Parathyroid adenoma (tissue), 2 donors: ENCODE measurements around the gene NBEAL1.
"Not testable (repeated sequence)": the region's sequence is repeated elsewhere in the genome, so short reads cannot be mapped to it uniquely, and the experiment has no call there.

Experiments used
- H2AFZ ChIP-seq: fragments of 300-600 bp; sonication (generic); one replicate; pipeline ENCODE4 v1.7.0; 2017; ENCODE audit warnings: antibody characterized with exemption, mild to moderate bottlenecking
- H3K27ac ChIP-seq: fragments of 300-600 bp; sonication (generic); one replicate; pipeline ENCODE4 v1.7.0; 2017
- H3K27me3 ChIP-seq: fragments of 300-600 bp; sonication (generic); one replicate; pipeline ENCODE4 v1.7.0; 2017; ENCODE audit warnings: low read length; ENCODE audit not compliant: control insufficient read depth, insufficient read depth
- H3K36me3 ChIP-seq: fragments of 300-600 bp; sonication (generic); one replicate; pipeline ENCODE4 v1.7.0; 2017; ENCODE audit warnings: low read length; ENCODE audit not compliant: control insufficient read depth, insufficient read depth
- H3K4me1 ChIP-seq: fragments of 300-600 bp; sonication (generic); one replicate; pipeline ENCODE4 v1.7.0; 2017; ENCODE audit warnings: control low read depth
- H3K4me2 ChIP-seq: fragments of 300-600 bp; sonication (generic); one replicate; pipeline ENCODE4 v1.7.0; 2017; ENCODE audit warnings: low read length
- H3K4me3 ChIP-seq: fragments of 300-600 bp; sonication (generic); one replicate; pipeline ENCODE4 v1.7.0; 2017; ENCODE audit warnings: low read depth, low read length
- H3K79me2 ChIP-seq: fragments of 300-600 bp; sonication (generic); one replicate; pipeline ENCODE4 v1.7.0; 2017; ENCODE audit warnings: control low read depth
- H3K9ac ChIP-seq: fragments of 300-600 bp; sonication (generic); one replicate; pipeline ENCODE4 v1.7.0; 2017; ENCODE audit warnings: mild to moderate bottlenecking
- H3K9me3 ChIP-seq: fragments of 300-600 bp; sonication (generic); one replicate; pipeline ENCODE4 v1.7.0; 2017; ENCODE audit warnings: low read length; ENCODE audit not compliant: control insufficient read depth
- TF ChIP-seq, protein P1 (sequence below): fragments of 300-600 bp; sonication (generic); IDR thresholded peaks from one replicate; pipeline ENCODE4 v1.7.0; 2017; ENCODE audit warnings: antibody characterized with exemption, mild to moderate bottlenecking
- donor health status: primary hyperparathyroidism.

NBEAL1 gene

DNA sequence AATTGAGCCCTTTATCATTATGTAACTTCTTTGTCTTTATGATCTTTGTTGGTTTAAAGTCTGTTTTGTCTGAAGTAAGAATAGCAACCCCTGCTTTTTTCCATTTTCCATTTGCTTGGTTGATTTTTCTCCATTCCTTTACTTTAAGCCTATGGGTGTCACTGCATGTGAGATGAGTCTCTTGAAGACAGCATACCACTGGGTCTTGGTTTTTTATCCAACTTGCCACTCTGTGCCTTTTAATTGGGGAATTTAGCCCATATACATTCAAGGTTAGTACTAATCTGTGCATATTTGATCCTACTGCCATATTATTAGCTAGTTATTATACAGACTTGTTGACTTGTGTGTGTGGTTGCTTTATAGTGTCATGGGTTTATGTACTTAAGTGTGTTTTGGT lies 89.6 kb downstream of the NBEAL1 start:
- H2AFZ ChIP-seq: no peak overlapping the region
- peaks cover 4% of the 10 kb centered on the region for H3K9me3 ChIP-seq
- TF ChIP-seq, protein P1, sequence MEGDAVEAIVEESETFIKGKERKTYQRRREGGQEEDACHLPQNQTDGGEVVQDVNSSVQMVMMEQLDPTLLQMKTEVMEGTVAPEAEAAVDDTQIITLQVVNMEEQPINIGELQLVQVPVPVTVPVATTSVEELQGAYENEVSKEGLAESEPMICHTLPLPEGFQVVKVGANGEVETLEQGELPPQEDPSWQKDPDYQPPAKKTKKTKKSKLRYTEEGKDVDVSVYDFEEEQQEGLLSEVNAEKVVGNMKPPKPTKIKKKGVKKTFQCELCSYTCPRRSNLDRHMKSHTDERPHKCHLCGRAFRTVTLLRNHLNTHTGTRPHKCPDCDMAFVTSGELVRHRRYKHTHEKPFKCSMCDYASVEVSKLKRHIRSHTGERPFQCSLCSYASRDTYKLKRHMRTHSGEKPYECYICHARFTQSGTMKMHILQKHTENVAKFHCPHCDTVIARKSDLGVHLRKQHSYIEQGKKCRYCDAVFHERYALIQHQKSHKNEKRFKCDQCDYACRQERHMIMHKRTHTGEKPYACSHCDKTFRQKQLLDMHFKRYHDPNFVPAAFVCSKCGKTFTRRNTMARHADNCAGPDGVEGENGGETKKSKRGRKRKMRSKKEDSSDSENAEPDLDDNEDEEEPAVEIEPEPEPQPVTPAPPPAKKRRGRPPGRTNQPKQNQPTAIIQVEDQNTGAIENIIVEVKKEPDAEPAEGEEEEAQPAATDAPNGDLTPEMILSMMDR: no peak
- no peak overlapping the region for H3K4me2 ChIP-seq
- H3K27ac ChIP-seq: no peak overlapping the region
- no peak overlapping the region for H3K4me3 ChIP-seq
- H3K36me3 ChIP-seq: no peaks in the 10 kb centered on the region
- no peak overlapping the region for H3K9ac ChIP-seq
- H3K4me1 ChIP-seq: no peaks in the 10 kb centered on the region
- H3K27me3 ChIP-seq: no peaks in the 10 kb centered on the region
- peaks cover 7% of the 10 kb centered on the region for H3K79me2 ChIP-seq

DNA sequence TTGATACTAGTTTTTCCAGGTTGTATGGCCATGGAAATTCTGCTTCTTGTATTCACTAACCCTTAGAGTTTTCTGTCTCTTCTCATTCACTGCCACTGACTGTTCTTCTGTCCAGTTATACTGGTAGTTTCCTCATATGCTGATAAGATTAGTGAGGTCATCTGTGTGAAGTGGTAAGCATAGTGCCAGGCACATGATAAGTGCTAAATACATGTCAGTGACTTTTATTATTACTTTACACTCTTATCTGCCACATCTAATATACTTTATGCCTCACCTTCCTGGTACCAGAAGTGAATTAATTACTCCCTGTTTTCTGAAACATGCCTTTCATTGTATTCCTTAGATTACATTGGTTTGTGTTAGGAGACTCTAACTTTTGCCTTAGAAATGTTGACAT lies 91.3 kb downstream of the NBEAL1 start:
- Histone ChIP-seq H3K27ac (no peak overlapping the region), H3K27me3 (no peaks in the 10 kb centered on the region), H3K36me3 (no peaks in the 10 kb centered on the region), H3K9ac (no peak overlapping the region), H3K4me1 (no peaks in the 10 kb centered on the region), H3K79me2 (peaks cover 7% of the 10 kb centered on the region), H2AFZ (no peak overlapping the region), H3K4me3 (no peak overlapping the region), H3K4me2 (no peak overlapping the region), H3K9me3 (peaks cover 4% of the 10 kb centered on the region)
- TF ChIP-seq, protein P1: no peak

DNA sequence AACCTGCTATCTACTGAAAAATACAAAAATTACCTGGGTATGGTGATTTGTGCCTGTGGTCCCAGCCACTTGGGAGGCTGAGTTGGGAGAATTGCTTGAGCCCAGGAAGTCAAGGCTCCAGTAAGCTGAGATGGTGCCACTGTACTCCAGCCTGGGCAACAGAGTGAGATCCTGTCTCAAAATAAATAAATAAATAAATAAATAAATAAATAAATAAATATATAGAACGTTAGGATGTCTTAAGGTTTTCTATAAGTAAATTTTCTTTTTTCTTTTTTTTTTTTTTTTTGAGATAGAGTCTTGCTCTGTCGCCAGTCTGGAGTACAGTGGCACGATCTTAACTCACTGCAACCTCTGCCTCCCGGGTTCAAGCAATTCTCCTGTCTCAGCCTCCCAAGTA lies 95.8 kb downstream of the NBEAL1 start:
- H3K27me3 ChIP-seq, H3K4me1 ChIP-seq, H3K36me3 ChIP-seq, H3K4me2 ChIP-seq, H3K4me3 ChIP-seq, H3K27ac ChIP-seq, H2AFZ ChIP-seq, H3K9ac ChIP-seq, H3K79me2 ChIP-seq, H3K9me3 ChIP-seq: not testable (repeated sequence)

DNA sequence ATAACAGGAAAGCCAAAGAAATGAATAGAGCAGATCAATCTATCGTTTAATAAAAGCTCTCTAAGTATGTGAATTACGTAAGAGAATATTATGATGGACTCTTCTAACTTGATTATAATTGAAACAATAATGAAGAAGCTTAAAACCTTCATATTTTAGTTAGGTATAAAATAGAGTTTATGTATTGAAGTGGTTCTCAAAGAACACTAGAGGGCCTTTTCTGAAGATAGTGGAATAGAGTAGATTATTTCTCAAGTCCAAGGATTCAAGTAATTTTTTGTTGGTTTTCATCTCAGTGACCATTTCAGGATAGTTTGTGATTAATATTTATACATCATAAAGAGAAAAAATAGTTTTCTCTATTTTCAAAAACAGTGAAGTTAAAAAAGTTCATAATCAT lies 97.7 kb downstream of the NBEAL1 start:
- H3K9me3 ChIP-seq: no peaks in the 10 kb centered on the region
- TF ChIP-seq, protein P1: no peak
- no peaks in the 10 kb centered on the region for H3K79me2 ChIP-seq
- H2AFZ ChIP-seq: no peak overlapping the region
- no peak overlapping the region for H3K27ac ChIP-seq
- no peak overlapping the region for H3K4me2 ChIP-seq
- H3K4me1 ChIP-seq: no peaks in the 10 kb centered on the region
- no peaks in the 10 kb centered on the region for H3K27me3 ChIP-seq
- H3K36me3 ChIP-seq: no peaks in the 10 kb centered on the region
- H3K4me3 ChIP-seq: no peak overlapping the region
- H3K9ac ChIP-seq: no peak overlapping the region

DNA sequence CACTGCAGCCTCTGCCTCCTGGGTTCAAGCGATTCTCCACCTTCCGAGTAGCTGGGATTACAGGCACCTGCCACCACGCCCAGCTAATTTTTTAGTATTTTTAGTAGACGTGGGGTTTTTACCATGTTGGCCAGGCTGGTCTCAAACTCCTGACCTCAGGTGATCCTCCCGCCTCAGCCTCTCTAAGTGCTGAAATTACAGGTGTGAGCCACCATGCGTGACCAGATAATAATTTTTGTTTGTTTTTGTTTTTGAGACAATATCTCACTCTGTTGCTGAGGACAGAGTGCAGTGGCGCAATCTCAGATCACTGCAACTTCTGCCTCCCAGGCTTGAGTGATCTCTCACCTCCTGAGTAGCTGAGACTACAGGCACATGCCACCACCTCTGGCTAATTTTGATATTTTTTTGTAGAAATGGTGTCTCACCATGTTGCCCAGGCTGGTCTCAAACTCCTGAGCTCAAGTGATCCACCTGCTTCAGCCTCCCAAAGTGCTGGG lies 100.6 kb downstream of the NBEAL1 start:
- not testable (repeated sequence) for H3K36me3 ChIP-seq, H3K27ac ChIP-seq, H2AFZ ChIP-seq, H3K4me3 ChIP-seq, H3K4me2 ChIP-seq, H3K4me1 ChIP-seq, H3K9me3 ChIP-seq, H3K27me3 ChIP-seq, H3K9ac ChIP-seq, H3K79me2 ChIP-seq

DNA sequence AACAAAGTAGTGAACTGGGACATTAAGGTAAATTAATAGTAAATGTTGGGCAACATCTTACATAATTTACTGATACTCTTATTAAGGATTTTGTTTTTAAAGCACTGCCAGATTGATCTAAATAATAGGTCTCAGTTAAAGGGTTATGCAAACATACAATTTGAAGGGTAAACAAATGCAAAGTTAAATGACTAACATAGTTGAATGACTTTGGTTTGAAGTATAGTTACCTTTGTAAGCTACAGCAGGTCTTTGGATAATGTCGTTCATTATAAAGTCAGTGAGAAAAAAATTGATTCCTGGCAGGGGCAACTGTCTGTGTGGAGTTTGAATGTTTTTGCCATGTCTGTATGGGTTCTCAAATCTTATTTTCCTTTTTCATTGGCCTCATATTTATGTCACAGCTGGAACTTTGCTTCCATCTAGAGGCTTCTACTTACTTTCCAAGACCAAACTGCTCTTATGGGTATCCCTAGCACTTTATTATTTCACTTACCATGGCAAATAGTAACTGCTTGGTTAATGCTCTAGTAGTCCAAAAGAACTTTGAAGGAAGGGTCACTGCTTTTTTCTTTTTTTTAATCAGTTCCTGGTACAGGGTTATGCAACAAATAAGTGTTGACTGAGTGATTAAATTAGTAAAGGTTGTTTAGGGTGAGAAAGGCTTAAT lies 107.8 kb downstream of the NBEAL1 start:
- Histone ChIP-seq H3K27me3 (no peaks in the 10 kb centered on the region), H3K9me3 (no peaks in the 10 kb centered on the region), H3K27ac (no peak overlapping the region), H3K4me3 (no peak overlapping the region), H3K79me2 (no peaks in the 10 kb centered on the region), H3K4me1 (no peaks in the 10 kb centered on the region), H3K9ac (no peak overlapping the region), H3K4me2 (no peak overlapping the region), H3K36me3 (no peaks in the 10 kb centered on the region), H2AFZ (no peak overlapping the region)
- TF ChIP-seq, protein P1: no peak
